Breast epithelium (tissue), 4 donors: ENCODE data around the gene CCN6. TPM values are rescaled to one million over a fixed set of nuclear protein-coding genes. Genes with fewer than 3 reads are reported as not detected.
A peak's percentile ranks its signal among the peaks of the same experiment; 100 is the strongest.
"Not testable (repeated sequence)": the region's sequence is repeated elsewhere in the genome, so short reads cannot be mapped to it uniquely, and the experiment has no call there.

Source experiments
- DNase-seq, 2 donors: peaks; one replicate each; pipeline ENCODE4 v3.0.0-alpha.2; 2019; ENCODE audit warnings: low spot score in 2 of 2
- H3K27ac ChIP-seq, 2 donors: fragments of 200-600 bp; sonication (generic) in 1 of 2; one replicate each; pipeline ENCODE4 v1.5.1; 2016 to 2019; ENCODE audit warnings: mild to moderate bottlenecking in 1 of 2
- H3K27me3 ChIP-seq, 2 donors: fragments of 200-600 bp; sonication (generic) in 1 of 2; one replicate each; pipeline versions ENCODE4 v1.5.1 to v1.6.0; 2017 to 2019; ENCODE audit warnings: control low read depth in 1 of 2, mild to moderate bottlenecking in 1 of 2
- H3K36me3 ChIP-seq: fragments of 200-600 bp; one replicate; pipeline ENCODE4 v1.5.1; 2019
- H3K4me1 ChIP-seq, 2 donors: fragments of 200-600 bp; sonication (generic); one replicate each; pipeline ENCODE4 v1.5.1; 2016 to 2019; ENCODE audit warnings: control low read depth in 1 of 2
- H3K4me3 ChIP-seq, 3 donors: fragments of 200-600 bp; sonication (generic); 1 replicate in 2 of 3; 2 replicates in 1 of 3; pipeline ENCODE4 v1.5.1; 2016 to 2019; ENCODE audit warnings: mild to moderate bottlenecking in 3 of 3, moderate library complexity in 2 of 3
- H3K9me3 ChIP-seq, 2 donors: fragments of 200-600 bp; sonication (generic) in 1 of 2; one replicate each; pipeline ENCODE4 v1.5.1; 2016 to 2019; ENCODE audit warnings: control low read depth in 1 of 2
- POLR2A ChIP-seq: fragments of 450-650 bp; IDR thresholded peaks from one replicate; pipeline ENCODE4 v1.6.1; 2016; ENCODE audit warnings: antibody characterized with exemption, mild to moderate bottlenecking, moderate library complexity
- POLR2AphosphoS5 ChIP-seq, 3 donors: sonication (generic); formaldehyde crosslinking; IDR thresholded peaks; one replicate each; pipeline ENCODE4 v1.6.1; 2017; ENCODE audit warnings: antibody characterized with exemption in 3 of 3
- intact Hi-C: fragments of 100-400 bp; cut with DNase I; formaldehyde crosslinking; loops from one replicate; pipeline ENCODE4 v1.15.1; 2023; ENCODE audit warnings: low total_unique reads
- total RNA-seq, 3 donors: library from RNA; depleted of rRNA; stranded (reverse); fragments of >200 nt; gene quantifications; one replicate each; pipeline ENCODE4 v1.1.0, GENCODE V29; 2016
- TF ChIP-seq, protein P1 (sequence below), 3 donors: fragments of 450-650 bp; IDR thresholded peaks; one replicate each; pipeline ENCODE4 v1.5.1; 2016 to 2017; ENCODE audit warnings: antibody characterized with exemption in 3 of 3, mild to moderate bottlenecking in 3 of 3, moderate library complexity in 3 of 3

The CCN6 gene
- total RNA-seq, 3 donors from 2014 or later, result not detected

DNA sequence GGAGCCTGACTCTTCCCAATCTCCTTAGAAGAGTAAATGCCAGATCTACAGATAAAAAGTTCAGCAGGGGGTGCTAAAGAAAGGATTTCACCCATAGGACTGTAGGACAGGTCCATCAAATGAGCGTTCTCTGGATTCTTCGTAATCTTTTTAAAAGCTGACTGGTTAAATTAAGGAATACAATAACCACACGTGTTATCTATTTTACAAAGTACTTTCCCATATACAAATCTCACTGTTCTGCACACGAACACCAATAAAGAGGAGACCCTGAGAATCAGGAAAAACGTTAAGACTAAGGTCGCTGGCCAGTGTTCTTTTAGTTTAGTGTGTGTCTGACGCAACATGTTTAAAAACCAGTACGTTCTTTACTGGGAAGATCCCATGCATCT lies 32.8 kb downstream of the CCN6 start:
- H3K4me3 ChIP-seq, result peak overlapping the region; percentile 79 to 89 (median 83)
- no peaks in the 10 kb centered on the region for H3K4me1 ChIP-seq
- no peak for DNase-seq
- no peaks in the 10 kb centered on the region for H3K27me3 ChIP-seq
- no peaks in the 10 kb centered on the region for H3K9me3 ChIP-seq
- H3K27ac ChIP-seq, result peak overlapping the region; percentile 91 to 92
- intact Hi-C loops, result no loop called here
- no peaks in the 10 kb centered on the region for H3K36me3 ChIP-seq
- TF ChIP-seq POLR2AphosphoS5 (IDR thresholded peaks at IDR 0.05) (no peak), POLR2A (no peak)
- TF ChIP-seq, protein P1, sequence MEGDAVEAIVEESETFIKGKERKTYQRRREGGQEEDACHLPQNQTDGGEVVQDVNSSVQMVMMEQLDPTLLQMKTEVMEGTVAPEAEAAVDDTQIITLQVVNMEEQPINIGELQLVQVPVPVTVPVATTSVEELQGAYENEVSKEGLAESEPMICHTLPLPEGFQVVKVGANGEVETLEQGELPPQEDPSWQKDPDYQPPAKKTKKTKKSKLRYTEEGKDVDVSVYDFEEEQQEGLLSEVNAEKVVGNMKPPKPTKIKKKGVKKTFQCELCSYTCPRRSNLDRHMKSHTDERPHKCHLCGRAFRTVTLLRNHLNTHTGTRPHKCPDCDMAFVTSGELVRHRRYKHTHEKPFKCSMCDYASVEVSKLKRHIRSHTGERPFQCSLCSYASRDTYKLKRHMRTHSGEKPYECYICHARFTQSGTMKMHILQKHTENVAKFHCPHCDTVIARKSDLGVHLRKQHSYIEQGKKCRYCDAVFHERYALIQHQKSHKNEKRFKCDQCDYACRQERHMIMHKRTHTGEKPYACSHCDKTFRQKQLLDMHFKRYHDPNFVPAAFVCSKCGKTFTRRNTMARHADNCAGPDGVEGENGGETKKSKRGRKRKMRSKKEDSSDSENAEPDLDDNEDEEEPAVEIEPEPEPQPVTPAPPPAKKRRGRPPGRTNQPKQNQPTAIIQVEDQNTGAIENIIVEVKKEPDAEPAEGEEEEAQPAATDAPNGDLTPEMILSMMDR (IDR thresholded peaks at IDR 0.05), result no peak

DNA sequence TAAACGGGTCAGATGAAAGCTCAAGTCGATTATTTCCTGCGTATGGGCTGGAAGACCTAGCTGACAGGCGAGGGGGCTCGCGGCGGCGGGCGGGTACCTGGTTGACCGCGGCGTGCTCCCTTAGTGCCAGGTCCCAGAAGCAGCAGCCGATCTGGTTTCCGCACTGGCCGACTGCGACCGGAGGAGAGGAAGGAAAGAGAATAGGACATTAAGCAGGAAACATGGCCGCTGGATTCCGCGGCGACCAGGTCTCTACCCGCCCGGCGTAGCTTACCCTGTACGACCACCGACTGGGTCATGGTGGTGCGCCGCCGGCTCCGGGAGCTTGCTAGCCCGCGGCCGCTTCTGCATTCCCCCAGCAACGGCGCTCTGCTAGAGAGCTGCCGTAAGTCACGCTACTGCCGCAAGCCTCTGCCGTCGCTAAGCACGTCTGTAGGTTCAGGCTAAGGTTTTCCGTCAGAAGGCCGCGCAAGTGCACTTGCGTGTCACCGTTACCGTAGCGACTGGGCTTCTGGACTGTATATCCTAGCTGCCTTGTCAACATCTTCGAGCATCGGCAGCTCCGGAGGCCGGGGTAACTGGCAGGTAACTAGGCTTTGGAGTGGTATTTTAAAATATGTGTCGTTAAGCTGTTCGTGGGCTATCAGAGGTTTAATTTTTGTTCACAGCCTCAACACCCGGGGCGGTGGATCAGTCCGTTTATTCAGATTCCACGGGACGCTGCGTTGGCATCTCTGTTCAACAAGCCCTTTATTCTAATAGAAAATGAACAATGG lies 33.4 kb downstream of the CCN6 start, which contains the start of the genes FAM229B and TUBE1:
Gene FAM229B (plus strand): TSS at position 456 of the 776 bp plus-strand sequence. CDS start 11,693 bp downstream, outside the sequence.
Gene TUBE1 (minus strand): TSS at position 347 of the 776 bp plus-strand sequence. CDS start 48 bp downstream, at position 299.
- Histone ChIP-seq H3K27me3 (no peaks in the 10 kb centered on the region), H3K27ac (peak within 1 kb of the TSS; percentile 91 to 92), H3K9me3 (no peaks in the 10 kb centered on the region), H3K36me3 (no peaks in the 10 kb centered on the region), H3K4me3 (peak within 1 kb of the TSS; percentile 79 to 89 (median 83)), H3K4me1 (no peaks in the 10 kb centered on the region)
- intact Hi-C loops, result no loop called here
- TF ChIP-seq POLR2AphosphoS5 (IDR thresholded peaks at IDR 0.05) (peak; percentile 70 to 91 (median 74)), POLR2A (peak; percentile 38)
- TF ChIP-seq, protein P1 (IDR thresholded peaks at IDR 0.05), result no peak
- DNase-seq, result peak; percentile 85 to 90

DNA sequence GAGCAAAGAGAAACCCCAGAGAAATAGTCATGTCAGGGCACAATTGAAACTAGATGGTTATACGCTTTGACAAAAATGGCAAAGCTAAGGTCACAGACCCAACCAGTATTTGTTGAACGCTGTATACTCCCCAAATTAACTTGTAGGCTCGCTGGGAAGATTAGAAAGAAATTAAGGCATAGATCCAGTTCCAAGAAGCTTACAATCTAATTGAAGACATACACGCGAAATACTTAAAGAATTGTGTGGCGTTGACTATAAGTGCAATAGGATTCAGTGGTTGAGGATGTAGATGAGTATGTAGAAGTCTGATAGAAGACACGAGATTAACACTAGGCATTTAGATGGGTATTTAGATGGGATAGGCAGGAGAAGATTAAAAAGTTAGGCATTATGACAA lies 34.0 kb downstream of the CCN6 start:
- no peaks in the 10 kb centered on the region for H3K4me1 ChIP-seq
- no peak for DNase-seq
- H3K27ac ChIP-seq, result peak overlapping the region; percentile 91 to 92
- intact Hi-C loops, result no loop called here
- no peaks in the 10 kb centered on the region for H3K27me3 ChIP-seq
- peak overlapping the region; percentile 79 to 89 (median 83) for H3K4me3 ChIP-seq
- TF ChIP-seq POLR2AphosphoS5 (IDR thresholded peaks at IDR 0.05) (no peak), POLR2A (no peak)
- TF ChIP-seq, protein P1 (IDR thresholded peaks at IDR 0.05), result no peak
- H3K9me3 ChIP-seq, result no peaks in the 10 kb centered on the region
- H3K36me3 ChIP-seq, result no peaks in the 10 kb centered on the region

DNA sequence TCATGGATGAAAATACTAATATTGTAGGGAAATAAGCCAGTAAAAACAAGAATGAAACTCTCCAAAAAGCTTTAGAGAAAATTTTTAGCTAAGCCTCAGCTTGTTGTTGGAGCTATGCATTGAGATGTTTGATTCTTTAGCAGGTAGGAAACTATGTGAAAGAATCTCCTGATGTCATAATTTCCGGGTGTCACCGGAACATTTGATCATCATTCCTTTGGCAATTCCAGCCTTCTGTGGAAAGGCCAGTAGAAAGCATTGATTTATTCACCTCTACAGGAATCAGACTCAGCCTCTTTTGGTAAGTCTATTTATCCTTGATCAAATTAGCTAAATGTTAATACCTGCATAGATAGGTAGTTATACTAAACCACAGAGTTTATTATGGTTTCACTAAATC lies 43.0 kb downstream of the CCN6 start:
- Histone ChIP-seq H3K36me3 (no peaks in the 10 kb centered on the region), H3K4me1 (no peaks in the 10 kb centered on the region), H3K4me3 (no peak overlapping the region), H3K27me3 (no peaks in the 10 kb centered on the region), H3K9me3 (no peaks in the 10 kb centered on the region), H3K27ac (no peak overlapping the region)
- intact Hi-C loops, result no loop called here
- DNase-seq, result no peak
- no peak for TF ChIP-seq POLR2AphosphoS5 (IDR thresholded peaks at IDR 0.05)
- TF ChIP-seq, protein P1 (IDR thresholded peaks at IDR 0.05), result no peak
- TF ChIP-seq POLR2A, result no peak

DNA sequence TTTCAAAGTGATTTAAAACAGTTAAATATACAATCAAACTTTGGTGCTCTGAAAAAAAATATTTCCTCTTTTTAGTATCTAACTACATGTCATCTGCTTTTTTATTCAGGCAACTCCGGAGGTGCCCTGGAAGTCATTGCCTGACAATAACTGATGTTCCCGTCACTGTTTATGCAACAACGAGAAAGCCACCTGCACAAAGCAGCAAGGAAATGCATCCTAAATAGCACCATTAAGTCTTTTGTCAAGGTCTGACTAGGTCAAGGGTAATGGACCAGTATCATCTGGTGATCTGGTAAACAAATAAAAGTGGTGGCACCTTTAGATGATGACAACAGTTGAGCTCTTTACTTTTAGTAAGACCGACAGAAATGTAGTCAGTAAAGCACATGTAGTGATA lies 46.7 kb downstream of the CCN6 start:
- no peak overlapping the region for H3K4me3 ChIP-seq
- H3K27ac ChIP-seq, result no peak overlapping the region
- intact Hi-C loops, result no loop called here
- TF ChIP-seq POLR2AphosphoS5 (IDR thresholded peaks at IDR 0.05), result no peak
- no peak for TF ChIP-seq POLR2A
- TF ChIP-seq, protein P1 (IDR thresholded peaks at IDR 0.05), result no peak
- H3K27me3 ChIP-seq, result no peaks in the 10 kb centered on the region
- no peaks in the 10 kb centered on the region for H3K9me3 ChIP-seq
- H3K4me1 ChIP-seq, result no peaks in the 10 kb centered on the region
- no peak for DNase-seq
- H3K36me3 ChIP-seq, result no peaks in the 10 kb centered on the region

DNA sequence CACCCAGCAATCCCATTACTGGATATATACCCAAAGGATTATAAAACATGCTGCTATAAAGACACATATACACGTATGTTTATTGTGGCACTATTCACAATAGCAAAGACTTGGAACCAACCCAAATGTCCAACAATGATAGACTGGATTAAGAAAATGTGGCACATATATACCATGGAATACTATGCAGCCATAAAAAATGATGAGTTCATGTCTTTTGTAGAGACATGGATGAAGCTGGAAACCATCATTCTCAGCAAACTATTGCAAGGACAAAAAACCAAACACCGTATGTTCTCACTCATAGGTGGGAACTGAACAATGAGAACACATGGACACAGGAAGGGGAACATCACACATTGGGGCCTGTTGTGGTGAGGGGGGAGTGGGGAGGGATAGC lies 52.1 kb downstream of the CCN6 start:
- intact Hi-C loops, H3K27ac ChIP-seq, DNase-seq, H3K9me3 ChIP-seq, H3K36me3 ChIP-seq, H3K4me3 ChIP-seq, H3K4me1 ChIP-seq, H3K27me3 ChIP-seq: not testable (repeated sequence)
